H1 (cell line): ENCODE measurements around the gene PLG. TPM values are rescaled to one million over a fixed set of nuclear protein-coding genes. Genes with fewer than 3 reads are reported as not detected.

Experiments used
- CTCF ChIA-PET: fragments of 300-600 bp; sonication (Branson Sonifier 250); formaldehyde crosslinking; loops from one replicate; lab custom pipeline; 2021; ENCODE audit not compliant: partially characterized antibody; lab: Charles Lee
- POLR2A ChIA-PET: fragments of 300-600 bp; sonication (Branson Sonifier 250); formaldehyde crosslinking; loops from one replicate; lab custom pipeline; 2021; ENCODE audit warnings: inconsistent platforms; ENCODE audit not compliant: partially characterized antibody; lab: Charles Lee
- DNase-seq, 2 experiments: peaks; one replicate each; pipeline versions ENCODE4 v3.0.0 to v3.0.0-alpha.2; 2010 to 2022; ENCODE audit warnings: low spot score in 2 of 2, low read depth in 1 of 2, mixed read lengths in 1 of 2
- FAIRE-seq: peaks from 2 replicates; lab custom pipeline; 2011; peaks lifted over from hg19 to GRCh38; lab: Jason Lieb, UNC
- H2AFZ ChIP-seq: 2 replicates; pipeline ENCODE4 v1.8.1; 2012; ENCODE audit warnings: low read length, inconsistent platforms
- H2AK5ac ChIP-seq: 2 replicates; pipeline ENCODE4 v1.6.1; 2013; ENCODE audit warnings: low read depth, low read length
- H2BK120ac ChIP-seq: replicated peaks from 2 replicates; pipeline ENCODE3; 2013; ENCODE audit warnings: low read depth, low read length, inconsistent platforms
- H2BK12ac ChIP-seq: 2 replicates; pipeline ENCODE4 v1.6.1; 2013; ENCODE audit warnings: low read depth, low read length
- H2BK15ac ChIP-seq: 2 replicates; pipeline ENCODE4 v1.6.1; 2013; ENCODE audit warnings: low read length
- H2BK20ac ChIP-seq: 2 replicates; pipeline ENCODE4 v1.6.1; 2013; ENCODE audit warnings: low read length
- H2BK5ac ChIP-seq: 2 replicates; pipeline ENCODE4 v1.6.1; 2013; ENCODE audit warnings: low read depth, low read length
- H3K14ac ChIP-seq: 2 replicates; pipeline ENCODE4 v1.6.1; 2013; ENCODE audit warnings: inconsistent platforms; ENCODE audit not compliant: insufficient read length
- H3K18ac ChIP-seq: 2 replicates; pipeline ENCODE4 v1.6.1; 2013; ENCODE audit warnings: low read length; ENCODE audit errors: extremely low read depth
- H3K23ac ChIP-seq: 2 replicates; pipeline ENCODE4 v1.6.1; 2013; ENCODE audit warnings: inconsistent platforms; ENCODE audit not compliant: insufficient read length
- H3K23me2 ChIP-seq: 2 replicates; pipeline ENCODE4 v1.6.1; 2013; ENCODE audit warnings: low read depth, low read length
- H3K27ac ChIP-seq: 2 replicates; pipeline ENCODE4 v1.6.1; 2011; ENCODE audit warnings: low read depth, low read length, inconsistent platforms
- H3K27me3 ChIP-seq, 4 experiments: replicated peaks in 1 of 4; 1 replicate in 1 of 4; 2 replicates in 3 of 4; pipeline versions ENCODE4 v1.6.1 to v1.8.1; 2011 to 2013; ENCODE audit warnings: low read length in 3 of 4, mild to moderate bottlenecking in 3 of 4, inconsistent platforms in 2 of 4, mixed read lengths in 2 of 4, moderate library complexity in 1 of 4; ENCODE audit not compliant: control insufficient read depth in 3 of 4, insufficient read depth in 3 of 4; ENCODE audit errors: extremely low read depth in 1 of 4
- H3K36me3 ChIP-seq, 4 experiments: 2 replicates each; pipeline versions ENCODE4 v1.6.1 to v1.8.1; 2011 to 2013; ENCODE audit warnings: mild to moderate bottlenecking in 4 of 4, low read length in 3 of 4, moderate library complexity in 2 of 4, control low read depth in 1 of 4, inconsistent platforms in 1 of 4; ENCODE audit not compliant: insufficient read depth in 4 of 4, control insufficient read depth in 2 of 4
- H3K4ac ChIP-seq: replicated peaks from 2 replicates; pipeline ENCODE3; 2013; ENCODE audit warnings: low read length, low read depth, mixed read lengths, inconsistent platforms; ENCODE audit not compliant: insufficient read length
- H3K4me1 ChIP-seq, 4 experiments: replicated peaks in 1 of 4; 1 replicate in 1 of 4; 2 replicates in 3 of 4; pipeline versions ENCODE4 v1.6.1 to v1.8.1; 2011 to 2013; ENCODE audit warnings: low read length in 3 of 4, inconsistent platforms in 2 of 4, mixed read lengths in 1 of 4; ENCODE audit not compliant: insufficient read depth in 4 of 4, control insufficient read depth in 3 of 4
- H3K4me2 ChIP-seq, 2 experiments: 2 replicates each; pipeline versions ENCODE4 v1.6.1 to v1.8.1; 2011 to 2013; ENCODE audit warnings: low read depth in 2 of 2, low read length in 2 of 2, control low read depth in 1 of 2, inconsistent platforms in 1 of 2, mild to moderate bottlenecking in 1 of 2; ENCODE audit not compliant: insufficient read depth in 1 of 2
- H3K4me3 ChIP-seq, 4 experiments: fragments of 200-600, 300-600 bp in 1 of 4; sonication (generic), shearing (Covaris generic), sonication (Bioruptor Twin) in 1 of 4; 2 replicates each; pipeline versions ENCODE4 v1.5.1 to v1.8.1; 2011 to 2016; ENCODE audit warnings: low read length in 4 of 4, low read depth in 3 of 4, control low read depth in 2 of 4, inconsistent platforms in 2 of 4, mild to moderate bottlenecking in 2 of 4, mixed read lengths in 1 of 4, moderate library complexity in 1 of 4; ENCODE audit not compliant: insufficient read depth in 2 of 4; ENCODE audit errors: extremely low read depth in 1 of 4
- H3K56ac ChIP-seq: replicated peaks from 2 replicates; pipeline ENCODE3; 2013; ENCODE audit warnings: low read depth, mild to moderate bottlenecking, mixed read lengths, low read length, inconsistent platforms; ENCODE audit not compliant: insufficient read length
- H3K79me1 ChIP-seq: 2 replicates; pipeline ENCODE4 v1.6.1; 2013; ENCODE audit warnings: low read depth, low read length, control low read depth
- H3K79me2 ChIP-seq, 2 experiments: 2 replicates each; pipeline versions ENCODE4 v1.6.1 to v1.8.1; 2012 to 2013; ENCODE audit warnings: low read length in 2 of 2, mild to moderate bottlenecking in 2 of 2, inconsistent platforms in 1 of 2; ENCODE audit not compliant: insufficient read depth in 2 of 2, control insufficient read depth in 1 of 2
- H3K9ac ChIP-seq, 4 experiments: replicated peaks in 1 of 4; 1 replicate in 1 of 4; 2 replicates in 3 of 4; pipeline versions ENCODE4 v1.6.1 to v1.8.1; 2011 to 2013; ENCODE audit warnings: low read depth in 3 of 4, low read length in 3 of 4, control low read depth in 2 of 4, mild to moderate bottlenecking in 2 of 4, moderate library complexity in 2 of 4, inconsistent platforms in 1 of 4; ENCODE audit errors: extremely low read depth in 1 of 4
- H3K9me3 ChIP-seq, 2 experiments: 2 replicates each; pipeline versions ENCODE4 v1.6.1 to v1.8.1; 2012 to 2013; ENCODE audit warnings: mild to moderate bottlenecking in 2 of 2, moderate library complexity in 2 of 2, control low read depth in 1 of 2, inconsistent platforms in 1 of 2, low read depth in 1 of 2, low read length in 1 of 2, mixed read lengths in 1 of 2; ENCODE audit not compliant: insufficient read depth in 2 of 2
- H4K20me1 ChIP-seq, 2 experiments: replicated peaks in 1 of 2; 2 replicates each; pipeline versions ENCODE3 to v1.8.1; 2011 to 2013; ENCODE audit warnings: inconsistent platforms in 2 of 2, low read length in 2 of 2, mild to moderate bottlenecking in 1 of 2; ENCODE audit not compliant: insufficient read depth in 2 of 2, control insufficient read depth in 1 of 2
- H4K5ac ChIP-seq: 2 replicates; pipeline ENCODE4 v1.6.1; 2013; ENCODE audit warnings: low read length, low read depth, mixed read lengths, inconsistent platforms; ENCODE audit not compliant: insufficient read length
- H4K8ac ChIP-seq: 2 replicates; pipeline ENCODE4 v1.8.0; 2013; ENCODE audit warnings: mild to moderate bottlenecking, moderate library complexity, low read length, inconsistent platforms; ENCODE audit not compliant: insufficient read depth; ENCODE audit errors: extremely low read depth
- H4K91ac ChIP-seq: replicated peaks from 2 replicates; pipeline ENCODE3; 2013; ENCODE audit warnings: low read length, mixed read lengths, inconsistent platforms; ENCODE audit not compliant: insufficient read length
- CBX5 ChIP-seq: fragments of 300-800, 300-1000 bp; sonication (generic); IDR thresholded peaks from 2 replicates; pipeline ENCODE4 v1.7.1; 2016; ENCODE audit warnings: antibody characterized with exemption, low read length, low read depth
- CEBPB ChIP-seq: IDR thresholded peaks from 2 replicates; pipeline ENCODE4 v1.6.1; 2012; ENCODE audit warnings: low read depth, low read length
- CHD1 ChIP-seq: IDR thresholded peaks from 2 replicates; pipeline ENCODE4 v1.6.1; 2012; ENCODE audit warnings: low read depth, low read length, improper control_type of control experiment
- CREB1 ChIP-seq: IDR thresholded peaks from 2 replicates; pipeline ENCODE4 v1.6.1; 2012; ENCODE audit warnings: inconsistent platforms
- EZH2 ChIP-seq: fragments of 200-600 bp; sonication (generic); IDR thresholded peaks from 2 replicates; pipeline ENCODE4 v1.7.1; 2012; ENCODE audit warnings: low read depth, mild to moderate bottlenecking, moderate library complexity, low read length, inconsistent platforms; ENCODE audit not compliant: severe bottlenecking
- JUN ChIP-seq: IDR thresholded peaks from 2 replicates; pipeline ENCODE4 v1.6.1; 2011; ENCODE audit warnings: low read depth, mild to moderate bottlenecking, improper control_type of control experiment, low read length
- JUND ChIP-seq: IDR thresholded peaks from 2 replicates; pipeline ENCODE4 v1.6.1; 2011; ENCODE audit warnings: mild to moderate bottlenecking, improper control_type of control experiment, low read length
- KDM4A ChIP-seq: IDR thresholded peaks from one replicate; pipeline ENCODE4 v1.7.1; 2012; ENCODE audit warnings: low read depth, mild to moderate bottlenecking, moderate library complexity, low read length, inconsistent platforms; ENCODE audit not compliant: severe bottlenecking
- POLR2A ChIP-seq, 2 experiments: IDR thresholded peaks; 1 replicate in 1 of 2; 2 replicates in 1 of 2; pipeline ENCODE4 v1.6.1; 2011; ENCODE audit warnings: low read depth in 2 of 2, low read length in 2 of 2, mild to moderate bottlenecking in 2 of 2; ENCODE audit errors: control extremely low read depth in 1 of 2
- RAD21 ChIP-seq, 2 experiments: IDR thresholded peaks in 1 of 2; conservative IDR thresholded peaks in 1 of 2; 2 replicates each; pipeline ENCODE4 v1.6.1; 2011; ENCODE audit warnings: low read depth in 2 of 2, low read length in 2 of 2, improper control_type of control experiment in 1 of 2, inconsistent platforms in 1 of 2, mild to moderate bottlenecking in 1 of 2, moderate library complexity in 1 of 2
- SAP30 ChIP-seq: fragments of 300-600 bp; sonication (generic); IDR thresholded peaks from 2 replicates; pipeline ENCODE4 v1.7.1; 2012; ENCODE audit warnings: low read length, moderate library complexity, mild to moderate bottlenecking, inconsistent platforms; ENCODE audit not compliant: insufficient read depth, insufficient replicate concordance
- SP1 ChIP-seq: IDR thresholded peaks from 2 replicates; pipeline ENCODE4 v1.6.1; 2011; ENCODE audit warnings: low read depth, low read length
- TCF12 ChIP-seq: IDR thresholded peaks from 2 replicates; pipeline ENCODE4 v1.6.1; 2011; ENCODE audit warnings: low read depth, mild to moderate bottlenecking, low read length
- WGBS, 2 experiments: shearing (Covaris generic) in 1 of 2; methylation state at CpG; one replicate each; pipeline versions ENCODE4 v1.1.6 to v1.1.7; 2013 to 2015; ENCODE audit warnings: low lambda C conversion rate in 2 of 2, mixed read lengths in 2 of 2, inconsistent platforms in 1 of 2, low coverage in 1 of 2, missing lambda C conversion rate in 1 of 2; ENCODE audit not compliant: insufficient replicate concordance in 2 of 2, insufficient coverage in 1 of 2, insufficient read length in 1 of 2; ENCODE audit errors: extremely low coverage in 1 of 2, missing lambda C conversion rate in 1 of 2; 5-methylcytosine and 5-hydroxymethylcytosine counted together
- polyA plus RNA-seq, 7 experiments: library from polyadenylated mRNA; depleted of rRNA in 3 of 7; stranded (reverse) in 5 of 7; unstranded in 2 of 7; fragments of >200 nt in 5 of 7; fragments of 200-250 nt in 2 of 7; gene quantifications; 1 replicate in 5 of 7; 2 replicates in 1 of 7; 4 replicates in 1 of 7; pipeline versions ENCODE4 v1.2.1 to v1.2.3, GENCODE V29; 2011 to 2013; ENCODE audit warnings: missing spikeins in 2 of 7, mixed read lengths in 2 of 7
- total RNA-seq: library from RNA; stranded (reverse); fragmentation: NEBNext Ultra II Directional; extraction: Animal tissue kit (Norgen Biotek cat#: 25700); gene quantifications from 2 replicates; pipeline ENCODE4 v1.2.1, GENCODE V29; 2021

Gene PLG
- total and polyA plus RNA-seq, 2 of the 8 experiments (the other 6 are each of a cell fraction or from before 2014, with no cell fraction given), result not detected

GRCh38 chr6:160742090-160742489 is 40.0 kb downstream of the PLG start:
- H3K56ac ChIP-seq, result no peak overlapping the region
- H2BK15ac ChIP-seq, result no peak overlapping the region
- no peak overlapping the region for H2AFZ ChIP-seq
- no peak overlapping the region for H3K23ac ChIP-seq
- H3K4ac ChIP-seq, result no peak overlapping the region
- POLR2A ChIA-PET, result no interaction called here
- no peaks in the 10 kb centered on the region for H3K23me2 ChIP-seq
- H4K5ac ChIP-seq, result no peak overlapping the region
- H2BK20ac ChIP-seq, result no peak overlapping the region
- H2BK120ac ChIP-seq, result no peak overlapping the region
- H2BK5ac ChIP-seq, result no peak overlapping the region
- H3K27ac ChIP-seq, result no peak overlapping the region
- H3K27me3 ChIP-seq, result no peaks in the 10 kb centered on the region
- no peak overlapping the region for H3K14ac ChIP-seq
- H4K91ac ChIP-seq, result no peak overlapping the region
- H2AK5ac ChIP-seq, result no peak overlapping the region
- FAIRE-seq (no peak), DNase-seq (no peak)
- H3K79me1 ChIP-seq, result no peaks in the 10 kb centered on the region
- no peaks in the 10 kb centered on the region for H3K36me3 ChIP-seq
- CTCF ChIA-PET, result interaction anchor here (0.8 to 4.3 kb wide), 5 partner anchors 8 to 97 kb away, joined by 3 to 27 read pairs (median 5); no protein-coding TSS in a partner anchor
- H3K9ac ChIP-seq, result no peak overlapping the region
- 92% methylated on average over 2 of the region's 2 CpGs; no CpG with 5 or more reads in 1 of the 2 experiments for WGBS, 2 experiments
- H4K20me1 ChIP-seq, result no peaks in the 10 kb centered on the region
- no peaks in the 10 kb centered on the region for H3K9me3 ChIP-seq
- no peak overlapping the region for H3K4me3 ChIP-seq
- H3K4me1 ChIP-seq, result no peaks in the 10 kb centered on the region
- H4K8ac ChIP-seq, result no peak overlapping the region
- H3K4me2 ChIP-seq, result no peak overlapping the region
- H3K18ac ChIP-seq, result no peak overlapping the region
- H3K79me2 ChIP-seq, result no peaks in the 10 kb centered on the region
- no peak overlapping the region for H2BK12ac ChIP-seq
- TF ChIP-seq CEBPB (no peak), POLR2A (IDR thresholded peaks at IDR 0.05; ENCODE audit: control extremely low read depth in 1 of 2, low read depth in 2 of 2, low read length in 2 of 2) (no peak), JUND (no peak), EZH2 (no peak), TCF12 (no peak), RAD21 (IDR thresholded peaks at IDR 0.05 in 1 of 2, conservative IDR thresholded peaks at IDR 0.05 in 1 of 2; ENCODE audit: low read depth in 2 of 2, low read length in 2 of 2) (no peak), KDM4A (no peak), SAP30 (no peak), CHD1 (no peak), SP1 (no peak), CBX5 (no peak), CREB1 (no peak), JUN (no peak)
